Subcutaneous abdominal adipose tissue (tissue), 5 donors: ENCODE data around the gene LARP1.
"Not testable (repeated sequence)": the region's sequence is repeated elsewhere in the genome, so short reads cannot be mapped to it uniquely, and the experiment has no call there.

Source experiments
- H3K27ac ChIP-seq: one replicate; pipeline ENCODE4 v1.7.0; 2013; ENCODE audit warnings: low read depth, mild to moderate bottlenecking, inconsistent platforms, low read length, moderate library complexity
- H3K27me3 ChIP-seq, 5 donors: one replicate each; pipeline ENCODE4 v1.7.0; 2013; ENCODE audit warnings: low read length in 5 of 5, inconsistent platforms in 1 of 5; ENCODE audit not compliant: control insufficient read depth in 5 of 5, insufficient read depth in 4 of 5
- H3K36me3 ChIP-seq, 5 donors: one replicate each; pipeline ENCODE4 v1.7.0; 2013; ENCODE audit warnings: low read length in 5 of 5; ENCODE audit not compliant: control insufficient read depth in 5 of 5, insufficient read depth in 5 of 5
- H3K4me1 ChIP-seq, 5 donors: one replicate each; pipeline ENCODE4 v1.7.0; 2013; ENCODE audit warnings: low read length in 5 of 5, mild to moderate bottlenecking in 3 of 5, moderate library complexity in 1 of 5; ENCODE audit not compliant: control insufficient read depth in 5 of 5, insufficient read depth in 5 of 5
- H3K4me3 ChIP-seq, 5 donors: one replicate each; pipeline ENCODE4 v1.7.0; 2013; ENCODE audit warnings: low read length in 5 of 5, low read depth in 1 of 5
- H3K9ac ChIP-seq, 5 donors: one replicate each; pipeline ENCODE4 v1.7.0; 2013; ENCODE audit warnings: low read length in 5 of 5, mild to moderate bottlenecking in 4 of 5, moderate library complexity in 3 of 5
- H3K9me3 ChIP-seq, 5 donors: one replicate each; pipeline ENCODE4 v1.7.0; 2013; ENCODE audit warnings: low read length in 5 of 5; ENCODE audit not compliant: control insufficient read depth in 5 of 5
- donor health status: healthy.
- donor health status: healthy.
- donor health status: healthy.
- donor health status: healthy.
- donor health status: healthy.

The LARP1 gene

DNA sequence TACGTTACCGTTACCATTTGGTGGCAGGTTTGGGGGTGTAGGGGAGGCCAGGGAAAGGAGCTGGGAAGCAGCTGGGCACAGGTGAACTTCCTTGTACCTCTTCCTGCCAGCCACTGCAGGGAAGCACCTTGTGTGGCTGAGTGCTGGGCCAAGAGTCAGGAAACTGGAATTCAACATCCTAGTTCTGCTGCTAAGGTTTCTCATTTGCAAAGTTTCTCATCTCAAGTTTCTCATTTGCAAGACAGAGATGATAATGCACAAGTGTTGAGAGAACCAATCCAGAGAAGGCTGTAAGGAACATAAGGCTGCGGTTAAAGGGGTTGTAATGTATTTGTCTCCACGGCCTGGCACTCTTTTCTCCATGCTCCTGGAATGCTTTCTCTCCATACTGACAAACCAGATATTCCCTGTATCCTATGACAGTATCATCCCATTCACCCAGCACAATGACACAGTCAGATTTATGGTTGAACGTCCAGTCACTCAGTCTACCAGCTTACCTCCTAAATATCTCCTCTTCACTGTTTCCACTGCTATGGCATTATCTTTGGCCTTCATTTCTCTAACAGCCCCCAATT, 33.6 kb upstream of the LARP1 start:
- no peak overlapping the region for H3K9ac ChIP-seq
- H3K27me3 ChIP-seq = no peaks in the 10 kb centered on the region
- no peak overlapping the region for H3K27ac ChIP-seq
- no peaks in the 10 kb centered on the region for H3K9me3 ChIP-seq
- H3K4me3 ChIP-seq = no peak overlapping the region
- peaks cover 0 to 14% (median 6%) of the 10 kb centered on the region in 5 donors for H3K4me1 ChIP-seq
- H3K36me3 ChIP-seq = no peaks in the 10 kb centered on the region

DNA sequence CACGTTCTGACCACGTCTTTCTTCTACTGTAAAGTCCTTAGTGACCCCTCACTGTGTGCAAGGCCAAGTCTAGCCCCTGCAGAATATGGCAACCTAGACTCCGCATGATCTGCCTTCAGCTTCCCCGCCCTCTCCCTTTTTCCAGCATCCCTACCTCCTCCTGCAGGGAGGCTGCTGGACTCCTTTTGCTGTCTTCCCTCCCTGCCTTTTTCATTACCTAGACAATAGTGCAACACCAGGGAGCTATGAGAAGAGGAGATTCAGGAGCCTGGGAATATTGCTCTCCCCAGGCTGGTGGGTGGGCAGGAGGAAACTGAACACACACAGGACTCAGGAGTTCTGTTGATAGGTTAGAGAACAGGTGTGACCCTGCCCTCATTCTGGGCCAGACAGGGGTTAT, 33.1 kb upstream of the LARP1 start:
- Histone ChIP-seq H3K9ac (no peak overlapping the region), H3K27me3 (no peaks in the 10 kb centered on the region), H3K36me3 (no peaks in the 10 kb centered on the region), H3K4me1 (peaks cover 0 to 14% (median 6%) of the 10 kb centered on the region in 5 donors), H3K9me3 (no peaks in the 10 kb centered on the region), H3K27ac (no peak overlapping the region), H3K4me3 (no peak overlapping the region)

DNA sequence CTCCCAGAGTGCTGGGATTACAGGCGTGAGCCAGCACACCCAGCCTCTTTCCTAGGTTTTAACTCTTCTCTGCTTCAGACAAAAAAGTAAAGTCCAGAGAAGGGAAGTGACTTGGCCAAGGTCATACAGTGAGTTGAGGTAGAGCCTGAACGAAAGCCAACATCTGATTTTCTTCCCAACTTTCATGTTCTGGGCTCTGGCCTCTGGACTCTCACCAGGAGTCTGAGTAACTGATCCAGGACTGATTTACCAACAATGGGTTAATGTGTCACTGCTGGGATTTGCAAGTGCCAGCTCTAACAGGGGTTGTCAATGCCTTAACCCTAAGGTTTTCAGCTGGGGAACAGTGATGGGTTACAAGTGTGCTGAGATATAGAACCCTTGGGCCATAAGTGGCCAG, 32.2 kb upstream of the LARP1 start:
- Histone ChIP-seq H3K27ac (no peak overlapping the region), H3K9ac (peak overlapping the region in 1 of 5 donors; percentile 12), H3K36me3 (no peaks in the 10 kb centered on the region)

DNA sequence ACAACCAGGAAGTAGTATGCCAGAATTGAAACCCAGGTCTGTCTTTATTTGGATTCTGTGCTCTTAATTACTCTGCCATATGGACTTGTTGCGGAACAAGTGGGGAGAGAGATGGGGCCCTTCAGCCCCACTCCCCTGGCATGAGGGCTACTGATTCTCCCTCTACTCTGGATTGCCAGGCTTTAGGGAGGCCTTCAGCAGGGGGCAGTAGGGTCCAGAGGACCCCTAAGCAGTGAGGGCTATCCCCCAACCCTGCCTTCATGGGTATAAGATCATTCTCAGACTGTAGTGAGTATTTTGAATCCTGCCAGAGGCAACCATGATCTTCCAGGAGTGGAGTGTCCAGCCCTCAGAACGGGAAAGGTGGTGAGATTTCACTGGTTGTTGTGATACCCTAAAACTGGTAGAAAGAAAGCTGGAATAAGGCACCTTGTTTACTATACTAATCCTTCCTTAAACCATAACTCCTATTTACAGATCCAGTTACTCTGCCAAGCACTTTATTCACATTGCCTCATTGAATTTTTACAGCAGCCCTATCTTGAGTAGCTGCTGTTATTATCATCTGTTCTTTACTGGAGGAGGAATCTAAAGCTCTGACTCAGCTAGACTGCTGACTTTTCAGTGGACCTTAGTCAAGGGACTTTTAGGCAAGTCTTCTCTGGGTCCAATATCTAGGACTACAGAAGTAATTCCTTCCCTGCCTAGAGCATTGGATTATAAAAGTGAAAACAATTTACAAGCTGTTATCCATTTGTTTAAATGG, 31.3 kb upstream of the LARP1 start:
- H3K4me1 ChIP-seq = peaks cover 0 to 8% (median 3%) of the 10 kb centered on the region in 5 donors
- H3K27me3 ChIP-seq = no peaks in the 10 kb centered on the region
- H3K27ac ChIP-seq = no peak overlapping the region
- H3K4me3 ChIP-seq = no peak overlapping the region
- no peaks in the 10 kb centered on the region for H3K36me3 ChIP-seq
- no peaks in the 10 kb centered on the region for H3K9me3 ChIP-seq
- H3K9ac ChIP-seq = no peak overlapping the region

More for the DNA sequence above, 32.2 kb upstream of the LARP1 start:
- Histone ChIP-seq H3K4me1 (peaks cover 0 to 14% (median 6%) of the 10 kb centered on the region in 5 donors), H3K4me3 (no peak overlapping the region), H3K9me3 (no peaks in the 10 kb centered on the region), H3K27me3 (no peaks in the 10 kb centered on the region)

DNA sequence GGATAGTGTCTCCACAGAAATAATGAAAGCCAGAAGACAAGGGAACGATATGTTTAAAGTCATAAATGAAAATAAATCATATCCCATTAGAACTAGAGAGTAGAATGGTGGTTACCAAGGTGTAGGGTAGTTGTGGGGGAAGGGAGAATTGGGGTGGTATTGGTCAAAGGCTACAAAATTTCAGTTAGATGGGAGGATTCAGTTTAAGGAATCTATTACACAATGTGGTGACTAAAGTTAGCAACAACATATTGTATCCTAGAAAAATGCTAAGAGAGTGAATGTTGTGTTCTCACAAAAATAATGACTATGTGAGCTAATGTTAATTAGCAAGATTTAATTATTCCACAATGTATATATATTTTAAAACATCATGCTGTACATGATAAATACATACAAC, 27.8 kb upstream of the LARP1 start:
- no peak overlapping the region for H3K4me3 ChIP-seq
- H3K9ac ChIP-seq = no peak overlapping the region
- H3K27me3 ChIP-seq = no peaks in the 10 kb centered on the region
- H3K27ac ChIP-seq = no peak overlapping the region
- H3K36me3 ChIP-seq = no peaks in the 10 kb centered on the region
- H3K4me1 ChIP-seq = peaks cover 0 to 3% (median 0%) of the 10 kb centered on the region in 5 donors
- peaks cover 0 to 3% (median 0%) of the 10 kb centered on the region in 5 donors for H3K9me3 ChIP-seq

DNA sequence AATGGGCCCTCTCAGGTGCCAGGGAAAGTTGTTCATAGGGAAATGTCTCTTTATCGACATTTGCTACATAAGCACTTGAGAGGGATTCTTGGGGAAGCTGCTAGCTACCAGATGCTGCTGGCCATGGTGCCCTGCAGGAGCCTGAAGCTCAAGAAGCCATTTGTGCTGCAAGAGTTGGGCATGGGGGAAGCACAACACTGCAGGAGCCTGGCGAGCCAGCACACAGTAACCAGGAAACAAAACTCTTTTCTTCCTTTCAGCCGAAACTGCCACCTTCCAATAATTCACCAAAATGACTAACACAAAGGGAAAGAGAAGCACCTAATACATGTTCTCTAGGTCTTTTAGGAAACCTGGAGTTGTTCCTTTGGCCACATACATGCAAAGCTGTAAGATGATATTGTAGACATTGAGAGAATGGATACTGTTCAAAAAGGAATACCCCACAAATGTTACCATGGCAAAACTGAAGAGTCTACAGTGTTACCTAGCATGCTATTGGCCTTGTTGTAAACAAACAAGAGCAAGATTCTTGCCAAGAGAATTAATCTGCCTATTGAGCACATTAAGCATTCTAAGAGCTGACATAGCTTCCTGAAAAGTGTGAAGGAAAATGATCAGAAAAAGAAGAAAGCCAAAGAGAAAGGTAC, 26.1 kb upstream of the LARP1 start:
- Histone ChIP-seq H3K9ac (no peak overlapping the region), H3K27ac (no peak overlapping the region), H3K4me3 (no peak overlapping the region), H3K4me1 (peaks cover 0 to 3% (median 0%) of the 10 kb centered on the region in 5 donors), H3K9me3 (peaks cover 0 to 3% (median 0%) of the 10 kb centered on the region in 5 donors), H3K36me3 (no peaks in the 10 kb centered on the region), H3K27me3 (no peaks in the 10 kb centered on the region)

DNA sequence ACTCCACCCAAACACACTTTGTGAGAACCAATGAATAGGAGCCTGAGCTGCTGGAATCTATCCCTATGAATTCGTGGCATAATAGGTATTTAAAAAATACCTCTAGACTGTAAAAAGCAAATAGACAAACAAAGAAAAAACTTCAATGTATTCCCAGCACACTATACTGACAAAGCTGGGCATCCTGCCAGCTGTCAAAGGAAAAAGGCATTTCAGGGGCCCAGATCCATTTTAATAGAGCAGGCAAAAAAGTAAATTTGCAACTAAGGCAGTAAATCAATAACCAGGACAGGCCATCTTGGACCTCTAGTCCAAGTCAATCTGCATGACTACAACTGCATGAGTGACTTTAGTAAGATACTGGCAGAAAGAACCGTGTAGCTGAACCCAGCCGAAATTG, 25.6 kb upstream of the LARP1 start:
- H3K4me1 ChIP-seq = no peaks in the 10 kb centered on the region
- no peak overlapping the region for H3K9ac ChIP-seq
- no peaks in the 10 kb centered on the region for H3K27me3 ChIP-seq
- H3K27ac ChIP-seq = no peak overlapping the region
- no peaks in the 10 kb centered on the region for H3K36me3 ChIP-seq
- no peak overlapping the region for H3K4me3 ChIP-seq
- H3K9me3 ChIP-seq = peaks cover 0 to 3% (median 0%) of the 10 kb centered on the region in 5 donors

DNA sequence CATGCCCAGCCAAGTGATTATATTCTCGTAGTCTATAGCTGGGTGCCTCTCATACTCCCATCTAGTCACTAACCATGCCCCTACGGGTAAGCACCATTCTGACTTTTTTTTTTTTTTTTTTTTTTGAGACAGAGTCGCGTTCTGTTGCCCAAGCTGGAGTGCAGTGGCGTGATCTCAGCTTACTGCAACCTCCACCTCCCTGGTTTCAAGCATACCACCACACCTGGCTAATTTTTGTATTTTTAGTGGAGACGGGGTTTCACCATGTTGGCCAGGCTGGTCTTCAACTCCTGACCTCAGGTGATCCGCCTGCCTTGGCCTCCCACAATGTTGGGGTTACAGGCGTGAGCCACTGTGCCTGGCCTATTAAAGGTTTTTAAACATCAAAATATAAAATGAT, 24.4 kb upstream of the LARP1 start:
- H3K27me3 ChIP-seq, H3K9ac ChIP-seq, H3K27ac ChIP-seq, H3K4me3 ChIP-seq, H3K9me3 ChIP-seq, H3K4me1 ChIP-seq, H3K36me3 ChIP-seq: not testable (repeated sequence)

DNA sequence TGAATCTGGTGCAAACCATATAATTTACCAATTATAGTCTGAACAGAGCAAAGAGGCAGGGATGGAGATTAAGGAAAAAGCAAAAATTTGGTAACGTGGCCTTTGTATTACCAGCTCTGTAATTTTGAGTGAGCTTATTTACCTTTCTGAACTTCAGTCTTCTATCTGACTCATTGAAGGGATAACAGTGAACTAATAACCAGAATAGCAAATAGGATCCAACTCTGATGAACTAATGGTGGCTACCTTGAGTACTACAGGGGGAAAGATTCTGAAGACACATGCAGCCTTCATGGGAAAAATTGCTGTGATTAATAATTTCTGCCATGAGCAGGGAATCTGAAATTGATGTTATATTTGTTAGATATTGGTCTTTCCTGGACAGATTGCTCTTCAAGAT, 23.0 kb upstream of the LARP1 start:
- Histone ChIP-seq H3K9me3 (peaks cover 0 to 3% (median 0%) of the 10 kb centered on the region in 5 donors), H3K9ac (no peak overlapping the region), H3K4me1 (no peaks in the 10 kb centered on the region), H3K27me3 (no peaks in the 10 kb centered on the region), H3K36me3 (no peaks in the 10 kb centered on the region), H3K27ac (no peak overlapping the region), H3K4me3 (no peak overlapping the region)
